BE2C (cell line): Measurements from ENCODE around the gene TMTC2.

Experiments
- DNase-seq: peaks from one replicate; pipeline ENCODE4 v3.0.0-alpha.2; 2020
- H3K27me3 ChIP-seq: fragments of 250-450 bp; sonication (Bioruptor Pico); 2 replicates; pipeline ENCODE4 v1.5.1; 2020; ENCODE audit warnings: mild to moderate bottlenecking
- H3K36me3 ChIP-seq: fragments of 250-450 bp; sonication (Bioruptor Pico); 2 replicates; pipeline ENCODE4 v1.5.1; 2020; ENCODE audit warnings: mild to moderate bottlenecking
- H3K4me1 ChIP-seq: fragments of 250-450 bp; sonication (Bioruptor Pico); 2 replicates; pipeline ENCODE4 v1.5.1; 2020
- H3K4me3 ChIP-seq: 2 replicates; pipeline ENCODE4 v1.5.1; 2011; ENCODE audit warnings: low read depth, low read length
- H3K9me3 ChIP-seq: fragments of 250-450 bp; sonication (Bioruptor Pico); 2 replicates; pipeline ENCODE4 v1.5.1; 2020
- CTCF ChIP-seq: IDR thresholded peaks from 2 replicates; pipeline ENCODE4 v1.5.1; 2012; ENCODE audit warnings: mild to moderate bottlenecking, low read depth, low read length

Gene TMTC2

GRCh38 chr12:82708061-82708879, 21.6 kb downstream of the TMTC2 start:
- no peaks in the 10 kb centered on the region for H3K27me3 ChIP-seq
- DNase-seq: peak; percentile 63
- no peak overlapping the region for H3K4me3 ChIP-seq
- no peak for TF ChIP-seq CTCF
- H3K36me3 ChIP-seq: no peaks in the 10 kb centered on the region
- no peaks in the 10 kb centered on the region for H3K9me3 ChIP-seq
- H3K4me1 ChIP-seq: peaks cover 16% of the 10 kb centered on the region

- Histone ChIP-seq H3K27me3 (no peaks in the 10 kb centered on the region), H3K9me3 (no peaks in the 10 kb centered on the region), H3K36me3 (no peaks in the 10 kb centered on the region), H3K4me3 (no peak overlapping the region), H3K4me1 (peaks cover 16% of the 10 kb centered on the region)
- no peak for DNase-seq
- no peak for TF ChIP-seq CTCF
Measured at GRCh38 chr12:82709794-82710355, 23.2 kb downstream of the TMTC2 start.

DNA sequence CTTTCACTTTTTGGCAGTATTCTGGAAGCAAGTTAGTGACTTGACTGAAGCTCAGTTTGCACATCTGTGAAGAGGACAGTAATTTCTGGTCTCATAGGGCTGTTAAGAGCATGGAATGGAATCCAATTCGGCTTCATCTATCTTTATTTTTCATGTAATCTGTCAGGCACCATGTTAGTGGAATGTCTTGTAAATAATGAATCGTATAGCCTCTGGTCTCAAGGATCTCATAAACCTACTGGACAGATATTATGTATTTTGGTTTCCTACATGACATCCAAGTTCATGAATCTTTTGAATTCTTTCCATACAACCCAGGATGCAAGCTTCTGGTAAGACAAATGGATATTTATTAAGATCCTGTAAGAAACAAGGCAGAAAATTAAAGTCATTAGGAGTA, 24.0 kb downstream of the TMTC2 start:
- DNase-seq: no peak
- H3K9me3 ChIP-seq: no peaks in the 10 kb centered on the region; the same call in 1 of the 2 replicates
- TF ChIP-seq CTCF: no peak
- H3K36me3 ChIP-seq: no peaks in the 10 kb centered on the region
- no peaks in the 10 kb centered on the region for H3K27me3 ChIP-seq
- peaks cover 16% of the 10 kb centered on the region for H3K4me1 ChIP-seq
- H3K4me3 ChIP-seq: no peak overlapping the region

- TF ChIP-seq CTCF: no peak
- Histone ChIP-seq H3K9me3 (no peaks in the 10 kb centered on the region; the same call in 1 of the 2 replicates), H3K27me3 (no peaks in the 10 kb centered on the region), H3K4me3 (no peak overlapping the region), H3K4me1 (no peaks in the 10 kb centered on the region), H3K36me3 (no peaks in the 10 kb centered on the region)
- DNase-seq: no peak
Measured at GRCh38 chr12:82714427-82714826, 27.7 kb downstream of the TMTC2 start.

DNA sequence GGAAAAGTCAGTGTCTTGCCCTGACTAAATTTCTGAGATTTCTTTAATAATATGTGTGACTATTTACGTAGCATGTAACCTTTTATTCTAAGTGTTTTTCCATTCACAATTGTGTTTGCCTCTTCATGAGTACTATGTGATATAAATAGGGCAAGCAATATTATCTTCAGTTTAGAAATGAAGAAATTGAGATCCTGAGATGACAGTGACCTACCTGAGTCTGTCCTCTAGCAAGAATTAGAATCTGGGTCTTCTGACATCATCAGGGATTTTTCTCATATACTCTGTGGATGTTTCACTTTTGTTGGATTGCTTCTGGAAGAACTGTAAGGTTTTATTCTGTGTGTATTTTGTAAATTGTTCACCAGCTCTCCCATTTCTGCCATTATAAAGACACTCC, 35.0 kb downstream of the TMTC2 start:
- TF ChIP-seq CTCF: no peak
- peaks cover 15% of the 10 kb centered on the region for H3K4me1 ChIP-seq
- H3K9me3 ChIP-seq: no peaks in the 10 kb centered on the region

DNA sequence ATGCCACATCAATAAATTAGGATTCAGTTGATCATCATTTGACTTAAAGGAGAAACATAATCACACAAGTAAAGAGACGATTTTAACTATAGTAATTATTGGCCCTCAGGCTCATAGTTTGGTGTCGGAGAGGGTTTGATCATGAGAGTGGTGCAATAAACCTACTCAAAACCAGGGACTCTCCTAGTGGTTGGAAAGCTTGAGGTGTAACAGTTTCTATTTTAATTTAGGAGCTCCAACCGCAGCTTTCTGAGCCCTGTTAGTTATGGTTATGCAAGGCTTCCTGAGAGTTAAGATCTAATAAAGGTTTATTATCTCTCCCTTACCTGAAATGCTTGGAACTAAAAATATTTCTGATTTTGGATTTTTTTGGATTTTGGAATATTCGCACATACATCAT, 36.4 kb downstream of the TMTC2 start:
- H3K9me3 ChIP-seq: no peaks in the 10 kb centered on the region
- peaks cover 15% of the 10 kb centered on the region for H3K4me1 ChIP-seq
- no peak for DNase-seq
- no peaks in the 10 kb centered on the region for H3K36me3 ChIP-seq
- H3K27me3 ChIP-seq: no peaks in the 10 kb centered on the region
- TF ChIP-seq CTCF: no peak
- no peak overlapping the region for H3K4me3 ChIP-seq

More for the DNA sequence above, 35.0 kb downstream of the TMTC2 start:
- no peak for DNase-seq
- H3K4me3 ChIP-seq: no peak overlapping the region
- no peaks in the 10 kb centered on the region for H3K27me3 ChIP-seq
- no peaks in the 10 kb centered on the region for H3K36me3 ChIP-seq
